ENCODE data around the gene IGSF1.

Gene IGSF1

GRCh38 chrX:131270080-131270479 is 19.0 kb downstream of the IGSF1 start:
- Histone ChIP-seq H3K27me3 (replicated peaks; ENCODE audit: control insufficient read depth, insufficient read depth, low read length) (no peaks in the 10 kb centered on the region; the same call in 1 of the 2 replicates), H3K36me3 (ENCODE audit: control insufficient read depth, insufficient read depth, low read length) (no peaks in the 10 kb centered on the region), H3K4me3 (replicated peaks; ENCODE audit: low read depth, low read length) (no peak overlapping the region)
- no peak for DNase-seq (ENCODE audit: extremely low read depth, insufficient read length)
- TF ChIP-seq, protein P1, sequence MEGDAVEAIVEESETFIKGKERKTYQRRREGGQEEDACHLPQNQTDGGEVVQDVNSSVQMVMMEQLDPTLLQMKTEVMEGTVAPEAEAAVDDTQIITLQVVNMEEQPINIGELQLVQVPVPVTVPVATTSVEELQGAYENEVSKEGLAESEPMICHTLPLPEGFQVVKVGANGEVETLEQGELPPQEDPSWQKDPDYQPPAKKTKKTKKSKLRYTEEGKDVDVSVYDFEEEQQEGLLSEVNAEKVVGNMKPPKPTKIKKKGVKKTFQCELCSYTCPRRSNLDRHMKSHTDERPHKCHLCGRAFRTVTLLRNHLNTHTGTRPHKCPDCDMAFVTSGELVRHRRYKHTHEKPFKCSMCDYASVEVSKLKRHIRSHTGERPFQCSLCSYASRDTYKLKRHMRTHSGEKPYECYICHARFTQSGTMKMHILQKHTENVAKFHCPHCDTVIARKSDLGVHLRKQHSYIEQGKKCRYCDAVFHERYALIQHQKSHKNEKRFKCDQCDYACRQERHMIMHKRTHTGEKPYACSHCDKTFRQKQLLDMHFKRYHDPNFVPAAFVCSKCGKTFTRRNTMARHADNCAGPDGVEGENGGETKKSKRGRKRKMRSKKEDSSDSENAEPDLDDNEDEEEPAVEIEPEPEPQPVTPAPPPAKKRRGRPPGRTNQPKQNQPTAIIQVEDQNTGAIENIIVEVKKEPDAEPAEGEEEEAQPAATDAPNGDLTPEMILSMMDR (IDR thresholded peaks at IDR 0.05; ENCODE audit: insufficient read depth, low read length, poor library complexity, severe bottlenecking): no peak

- Histone ChIP-seq H3K36me3 (ENCODE audit: control insufficient read depth, insufficient read depth, low read length) (no peaks in the 10 kb centered on the region), H3K27me3 (replicated peaks; ENCODE audit: control insufficient read depth, insufficient read depth, low read length) (no peaks in the 10 kb centered on the region), H3K4me3 (replicated peaks; ENCODE audit: low read depth, low read length) (no peak overlapping the region)
- TF ChIP-seq, protein P1 (IDR thresholded peaks at IDR 0.05; ENCODE audit: insufficient read depth, low read length, poor library complexity, severe bottlenecking): no peak
- DNase-seq (ENCODE audit: extremely low read depth, insufficient read length): no peak
These were observed 24.4 kb downstream of the IGSF1 start for GRCh38 chrX:131264665-131265064.

DNA sequence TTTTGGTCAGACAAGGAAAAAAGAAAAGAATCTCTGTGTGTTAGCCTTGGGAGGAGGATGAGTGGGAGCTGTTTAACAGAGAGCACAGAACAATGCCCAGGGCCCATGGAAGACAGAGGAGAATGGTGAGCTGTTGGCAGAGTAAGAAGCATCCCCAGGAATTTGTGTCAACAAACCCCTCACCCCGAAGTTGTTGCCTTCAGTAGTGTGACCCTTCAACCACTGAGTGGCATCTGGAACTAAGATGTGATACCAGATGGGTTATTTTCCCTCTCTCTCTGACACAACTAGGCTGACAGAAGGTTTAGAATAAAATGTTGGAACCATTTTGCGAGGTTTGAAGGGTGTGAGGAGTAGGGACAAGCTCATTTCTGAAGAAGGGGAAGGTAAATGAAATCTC is 25.1 kb downstream of the IGSF1 start:
- Histone ChIP-seq H3K4me3 (replicated peaks; ENCODE audit: low read depth, low read length) (no peak overlapping the region), H3K36me3 (ENCODE audit: control insufficient read depth, insufficient read depth, low read length) (no peaks in the 10 kb centered on the region), H3K27me3 (replicated peaks; ENCODE audit: control insufficient read depth, insufficient read depth, low read length) (no peaks in the 10 kb centered on the region)
- no peak for DNase-seq (ENCODE audit: extremely low read depth, insufficient read length)
- TF ChIP-seq, protein P1 (IDR thresholded peaks at IDR 0.05; ENCODE audit: insufficient read depth, low read length, poor library complexity, severe bottlenecking): no peak

GRCh38 chrX:131262738-131263679 is 26.1 kb downstream of the IGSF1 start:
- TF ChIP-seq, protein P1 (IDR thresholded peaks at IDR 0.05; ENCODE audit: insufficient read depth, low read length, poor library complexity, severe bottlenecking): peak; percentile 57
- no peaks in the 10 kb centered on the region for H3K36me3 ChIP-seq (ENCODE audit: control insufficient read depth, insufficient read depth, low read length)
- no peak overlapping the region for H3K4me3 ChIP-seq (replicated peaks; ENCODE audit: low read depth, low read length)
- DNase-seq (ENCODE audit: extremely low read depth, insufficient read length): no peak
- no peaks in the 10 kb centered on the region for H3K27me3 ChIP-seq (replicated peaks; ENCODE audit: control insufficient read depth, insufficient read depth, low read length)

GRCh38 chrX:131262200-131262599 is 26.9 kb downstream of the IGSF1 start:
- TF ChIP-seq, protein P1 (IDR thresholded peaks at IDR 0.05; ENCODE audit: insufficient read depth, low read length, poor library complexity, severe bottlenecking): no peak
- DNase-seq (ENCODE audit: extremely low read depth, insufficient read length): no peak
- H3K4me3 ChIP-seq (replicated peaks; ENCODE audit: low read depth, low read length): no peak overlapping the region
- no peaks in the 10 kb centered on the region for H3K36me3 ChIP-seq (ENCODE audit: control insufficient read depth, insufficient read depth, low read length)
- H3K27me3 ChIP-seq (replicated peaks; ENCODE audit: control insufficient read depth, insufficient read depth, low read length): no peaks in the 10 kb centered on the region

All from GM06990 (cell line).